Uterus (tissue), 4 donors: ENCODE measurements around the gene KRT72. TPM values are rescaled to one million over a fixed set of nuclear protein-coding genes. Genes with fewer than 3 reads are reported as not detected.
"Not testable (repeated sequence)": the region's sequence is repeated elsewhere in the genome, so short reads cannot be mapped to it uniquely, and the experiment has no call there.

Source experiments
- DNase-seq, 2 donors: peaks; one replicate each; pipeline ENCODE4 v3.0.0-alpha.2; 2019 to 2020
- H3K27ac ChIP-seq, 2 donors: fragments of 200-600 bp; sonication (generic); 1 replicate in 1 of 2; 2 replicates in 1 of 2; pipeline ENCODE4 v1.5.1; 2016 to 2018
- H3K27me3 ChIP-seq, 2 donors: fragments of 200-600 bp; sonication (generic); one replicate each; pipeline ENCODE4 v1.5.1; 2018 to 2019; ENCODE audit warnings: control low read depth in 1 of 2
- H3K36me3 ChIP-seq, 2 donors: fragments of 200-600 bp; sonication (generic); one replicate each; pipeline ENCODE4 v1.5.1; 2019; ENCODE audit warnings: control low read depth in 1 of 2
- H3K4me1 ChIP-seq, 2 donors: fragments of 200-600 bp; sonication (generic); one replicate each; pipeline ENCODE4 v1.5.1; 2018 to 2019; ENCODE audit warnings: control low read depth in 1 of 2
- H3K4me3 ChIP-seq, 2 donors: fragments of 200-600 bp; sonication (generic); 1 replicate in 1 of 2; 2 replicates in 1 of 2; pipeline ENCODE4 v1.5.1; 2018 to 2019; ENCODE audit warnings: mild to moderate bottlenecking in 1 of 2
- H3K9me3 ChIP-seq, 2 donors: fragments of 200-600 bp; sonication (generic); one replicate each; pipeline ENCODE4 v1.5.1; 2019; ENCODE audit warnings: control low read depth in 1 of 2
- POLR2A ChIP-seq, 2 donors: fragments of 450-650 bp; IDR thresholded peaks; one replicate each; pipeline ENCODE4 v1.6.1; 2016; ENCODE audit warnings: antibody characterized with exemption in 2 of 2, mild to moderate bottlenecking in 1 of 2, moderate library complexity in 1 of 2
- intact Hi-C: fragments of 100-400 bp; cut with DNase I; formaldehyde crosslinking; loops from one replicate; pipeline ENCODE4 v1.15.1; 2023; ENCODE audit warnings: low total_unique reads
- total RNA-seq, 4 donors: library from RNA; depleted of rRNA in 3 of 4; stranded (reverse); fragments of >200 nt in 3 of 4; gene quantifications; one replicate each; pipeline versions ENCODE4 v1.1.0 to v1.2.4, GENCODE V29; 2014 to 2023
- TF ChIP-seq, protein P1 (sequence below), 4 experiments: fragments of 200-600 bp in 2 of 4; fragments of 450-650 bp in 2 of 4; sonication (generic) in 2 of 4; IDR thresholded peaks; one replicate each; pipeline ENCODE4 v1.5.1; 2016 to 2019; ENCODE audit warnings: antibody characterized with exemption in 4 of 4, mild to moderate bottlenecking in 2 of 4, moderate library complexity in 1 of 4
- donor health status: DM: yes; HTN: yes; CAD: no.

KRT72 gene
- total RNA-seq, 4 donors from 2014 or later, result 0.51 TPM; not detected in 3

DNA sequence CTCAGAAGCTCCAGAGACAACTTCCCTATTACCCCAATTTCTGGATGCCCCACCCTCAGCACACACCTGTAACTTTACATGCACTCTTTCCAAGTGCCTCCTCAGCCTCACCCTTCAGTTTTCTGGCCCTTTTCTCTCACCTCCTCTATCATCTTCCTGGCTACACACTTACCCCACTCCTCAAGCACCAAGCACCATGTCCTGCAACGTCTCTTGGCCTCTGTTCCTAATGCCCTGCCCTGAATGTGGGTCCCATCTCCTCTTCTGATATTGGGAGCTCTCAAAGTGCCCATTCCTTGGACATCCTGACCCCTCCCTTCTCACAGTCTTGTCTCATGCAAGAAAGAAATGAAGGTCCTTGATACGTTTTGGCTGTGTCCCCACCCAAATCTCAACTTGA lies 1.2 kb downstream of the KRT72 start:
- no peaks in the 10 kb centered on the region for H3K9me3 ChIP-seq
- H3K4me1 ChIP-seq, result no peaks in the 10 kb centered on the region
- no peak overlapping the region for H3K27ac ChIP-seq
- H3K36me3 ChIP-seq, result no peaks in the 10 kb centered on the region
- TF ChIP-seq, protein P1, sequence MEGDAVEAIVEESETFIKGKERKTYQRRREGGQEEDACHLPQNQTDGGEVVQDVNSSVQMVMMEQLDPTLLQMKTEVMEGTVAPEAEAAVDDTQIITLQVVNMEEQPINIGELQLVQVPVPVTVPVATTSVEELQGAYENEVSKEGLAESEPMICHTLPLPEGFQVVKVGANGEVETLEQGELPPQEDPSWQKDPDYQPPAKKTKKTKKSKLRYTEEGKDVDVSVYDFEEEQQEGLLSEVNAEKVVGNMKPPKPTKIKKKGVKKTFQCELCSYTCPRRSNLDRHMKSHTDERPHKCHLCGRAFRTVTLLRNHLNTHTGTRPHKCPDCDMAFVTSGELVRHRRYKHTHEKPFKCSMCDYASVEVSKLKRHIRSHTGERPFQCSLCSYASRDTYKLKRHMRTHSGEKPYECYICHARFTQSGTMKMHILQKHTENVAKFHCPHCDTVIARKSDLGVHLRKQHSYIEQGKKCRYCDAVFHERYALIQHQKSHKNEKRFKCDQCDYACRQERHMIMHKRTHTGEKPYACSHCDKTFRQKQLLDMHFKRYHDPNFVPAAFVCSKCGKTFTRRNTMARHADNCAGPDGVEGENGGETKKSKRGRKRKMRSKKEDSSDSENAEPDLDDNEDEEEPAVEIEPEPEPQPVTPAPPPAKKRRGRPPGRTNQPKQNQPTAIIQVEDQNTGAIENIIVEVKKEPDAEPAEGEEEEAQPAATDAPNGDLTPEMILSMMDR (IDR thresholded peaks at IDR 0.05), result no peak
- no peak for TF ChIP-seq POLR2A (IDR thresholded peaks at IDR 0.05)
- no peak for DNase-seq
- no peak overlapping the region for H3K4me3 ChIP-seq
- intact Hi-C loops, result no loop called here
- H3K27me3 ChIP-seq, result peaks cover 0 to 9% of the 10 kb centered on the region in 2 donors

DNA sequence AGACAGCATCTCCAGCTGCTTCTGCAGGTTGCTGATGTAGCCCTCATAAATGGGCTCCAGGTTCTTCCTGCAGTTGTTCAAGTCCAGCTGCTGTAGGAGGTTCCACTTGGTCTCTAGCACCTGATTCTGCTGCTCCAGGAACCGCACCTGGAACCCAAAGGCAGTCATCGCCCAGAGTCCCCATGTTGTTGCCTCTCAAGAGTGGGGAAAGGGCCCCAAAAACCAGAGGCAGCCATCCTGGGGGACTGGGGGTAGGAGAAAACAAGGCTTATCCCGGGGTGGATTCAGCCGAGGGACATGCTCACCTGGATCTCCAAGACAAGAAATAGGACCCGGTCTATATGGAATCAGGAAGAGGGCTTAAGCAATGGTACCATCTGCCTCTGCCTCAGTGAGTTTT lies 2.3 kb downstream of the KRT72 start:
- H3K4me3 ChIP-seq, result no peak overlapping the region
- TF ChIP-seq, protein P1 (IDR thresholded peaks at IDR 0.05), result no peak
- TF ChIP-seq POLR2A (IDR thresholded peaks at IDR 0.05), result no peak
- peaks cover 0 to 9% of the 10 kb centered on the region in 2 donors for H3K27me3 ChIP-seq
- H3K4me1 ChIP-seq, result no peaks in the 10 kb centered on the region
- no peaks in the 10 kb centered on the region for H3K9me3 ChIP-seq
- no peak overlapping the region for H3K27ac ChIP-seq
- no peak for DNase-seq
- intact Hi-C loops, result no loop called here
- H3K36me3 ChIP-seq, result no peaks in the 10 kb centered on the region

DNA sequence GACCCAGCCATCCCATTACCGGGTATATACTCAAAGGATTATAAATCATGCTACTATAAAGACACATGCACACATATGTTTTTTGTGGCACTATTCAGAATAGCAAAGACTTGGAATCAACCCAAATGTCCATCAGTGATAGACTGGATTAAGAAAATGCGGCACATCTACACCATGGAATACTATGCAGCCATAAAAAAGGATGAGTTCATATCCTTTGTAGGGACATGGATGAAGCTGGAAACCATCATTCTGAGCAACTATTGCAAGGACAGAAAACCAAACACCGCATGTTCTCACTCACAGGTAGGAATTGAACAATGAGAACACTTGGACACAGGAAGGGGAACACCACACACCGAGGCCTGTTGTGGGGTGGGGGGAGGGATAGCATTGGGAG lies 7.0 kb downstream of the KRT72 start:
- H3K4me1 ChIP-seq, H3K27me3 ChIP-seq, DNase-seq, H3K9me3 ChIP-seq, H3K4me3 ChIP-seq, intact Hi-C loops, H3K27ac ChIP-seq, H3K36me3 ChIP-seq: not testable (repeated sequence)

DNA sequence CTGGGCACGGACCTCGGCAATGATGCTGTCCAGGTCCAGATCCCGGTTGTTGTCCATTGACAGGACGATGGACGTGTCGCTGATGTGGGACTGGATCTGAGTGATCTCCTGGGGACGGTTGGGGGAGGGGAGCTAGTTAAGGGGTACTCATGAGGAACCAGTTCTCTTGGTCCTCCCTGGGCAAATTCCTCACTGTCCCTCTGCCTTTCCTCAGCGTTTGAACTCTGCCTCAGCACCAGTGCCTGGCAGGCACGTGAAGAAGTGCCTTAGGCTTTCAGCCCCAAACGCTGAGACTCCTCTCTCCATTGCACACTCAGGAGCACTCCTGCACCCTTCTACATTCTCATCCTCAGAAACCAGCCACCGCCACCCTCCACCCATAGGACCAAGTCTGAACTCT lies 9.7 kb downstream of the KRT72 start:
- Histone ChIP-seq H3K4me3 (no peak overlapping the region), H3K27me3 (no peaks in the 10 kb centered on the region), H3K36me3 (no peaks in the 10 kb centered on the region), H3K27ac (no peak overlapping the region), H3K4me1 (no peaks in the 10 kb centered on the region), H3K9me3 (no peaks in the 10 kb centered on the region)
- DNase-seq, result no peak
- intact Hi-C loops, result no loop called here
- no peak for TF ChIP-seq POLR2A (IDR thresholded peaks at IDR 0.05)
- TF ChIP-seq, protein P1 (IDR thresholded peaks at IDR 0.05), result no peak

DNA sequence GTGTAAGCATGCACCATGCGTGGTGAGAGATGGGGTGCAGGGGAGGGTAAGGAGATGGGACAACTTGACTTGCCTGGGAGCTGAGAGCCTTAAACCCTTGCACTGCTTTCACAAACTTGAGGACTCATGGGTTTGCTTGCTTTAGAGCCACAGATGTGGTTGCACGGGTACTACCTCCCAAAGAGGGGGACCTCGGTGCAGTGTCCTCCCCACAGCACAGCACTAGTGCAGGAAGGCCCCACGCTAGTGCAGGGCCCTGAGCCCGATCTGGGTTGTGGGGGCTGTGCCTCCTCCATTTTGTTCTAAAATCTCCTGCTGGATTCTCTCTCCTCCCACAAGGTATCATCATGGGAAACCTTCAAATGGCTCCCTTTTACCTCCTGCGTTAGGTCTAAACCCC lies 11.2 kb downstream of the KRT72 start:
- H3K4me3 ChIP-seq, result no peak overlapping the region
- no peak for DNase-seq
- intact Hi-C loops, result no loop called here
- no peaks in the 10 kb centered on the region for H3K27me3 ChIP-seq
- no peaks in the 10 kb centered on the region for H3K36me3 ChIP-seq
- no peak for TF ChIP-seq POLR2A (IDR thresholded peaks at IDR 0.05)
- TF ChIP-seq, protein P1 (IDR thresholded peaks at IDR 0.05), result no peak
- H3K27ac ChIP-seq, result no peak overlapping the region
- no peaks in the 10 kb centered on the region for H3K9me3 ChIP-seq
- no peaks in the 10 kb centered on the region for H3K4me1 ChIP-seq

DNA sequence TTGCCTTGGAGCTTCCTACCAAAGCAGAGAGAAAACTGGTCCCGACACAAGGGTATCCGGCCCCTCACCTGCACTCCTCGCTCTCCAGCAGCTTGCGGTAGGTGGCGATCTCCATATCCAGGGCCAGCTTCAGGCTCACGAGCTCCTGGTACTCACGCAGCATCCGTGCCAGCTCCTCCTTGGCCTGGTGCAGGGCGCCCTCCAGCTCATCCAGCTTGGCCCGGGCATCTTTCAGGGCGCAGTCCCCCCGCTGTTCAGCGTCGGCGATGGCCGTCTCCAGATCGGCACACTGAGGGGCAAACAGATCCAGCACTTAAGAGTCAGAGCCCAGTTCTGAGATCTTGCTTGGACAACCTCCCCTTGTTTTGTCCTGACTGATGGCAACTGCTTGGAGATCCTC lies 13.7 kb downstream of the KRT72 start:
- intact Hi-C loops, result loop anchor here (5.0 kb wide), 1 partner anchor 395 kb away; no protein-coding TSS in a partner anchor

More for the DNA sequence above, 13.7 kb downstream of the KRT72 start:
- no peaks in the 10 kb centered on the region for H3K9me3 ChIP-seq
- no peak for DNase-seq
- TF ChIP-seq, protein P1 (IDR thresholded peaks at IDR 0.05), result no peak
- no peak for TF ChIP-seq POLR2A (IDR thresholded peaks at IDR 0.05)
- H3K4me3 ChIP-seq, result no peak overlapping the region
- H3K27me3 ChIP-seq, result no peaks in the 10 kb centered on the region
- H3K27ac ChIP-seq, result no peak overlapping the region
- no peaks in the 10 kb centered on the region for H3K36me3 ChIP-seq
- no peaks in the 10 kb centered on the region for H3K4me1 ChIP-seq
